HG02642 (cell line): ENCODE results near the gene PFKFB1.
"Not testable (repeated sequence)": the region's sequence is repeated elsewhere in the genome, so short reads cannot be mapped to it uniquely, and the experiment has no call there.

Experiments used
- ATAC-seq: cut with Tn5 transposase; IDR thresholded peaks from one replicate; pipeline ENCODE4 v1.9.1; 2021; ENCODE audit warnings: mild to moderate bottlenecking; ENCODE audit not compliant: unreplicated experiment, poor library complexity

PFKFB1 gene

DNA sequence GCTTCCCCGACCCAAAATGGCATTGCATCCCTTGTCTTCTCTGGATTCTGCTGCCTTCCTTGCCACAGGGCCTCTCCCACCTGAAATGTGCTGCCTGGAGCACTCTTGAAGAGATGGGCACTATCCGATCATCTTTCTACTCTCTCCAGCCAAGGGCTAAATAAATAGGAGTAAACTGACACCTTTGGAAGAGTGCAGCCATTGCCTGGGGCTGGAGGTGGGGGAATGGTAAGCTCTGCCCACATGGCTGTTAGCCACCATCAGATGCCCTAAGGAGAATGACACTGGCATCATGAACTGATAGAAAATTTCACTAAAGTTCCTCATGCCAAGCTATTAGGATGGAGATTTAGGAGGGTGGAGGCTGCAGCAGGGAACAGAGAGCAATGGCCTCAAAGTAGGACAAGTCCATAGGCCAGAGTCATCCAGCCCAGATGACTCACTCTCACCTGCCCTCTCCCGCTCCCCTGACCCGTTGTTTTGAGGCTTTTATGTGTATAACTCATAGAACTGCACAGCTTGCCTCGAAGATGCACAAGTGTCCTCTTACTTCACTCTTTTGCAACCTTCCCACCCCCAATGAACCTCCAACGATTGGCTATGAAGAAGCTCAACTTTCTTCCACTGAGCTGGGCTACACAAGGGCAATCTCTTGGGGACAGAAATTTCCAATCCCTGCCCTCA, 822 bp upstream of the PFKFB1 start:
- ATAC-seq = no peak

DNA sequence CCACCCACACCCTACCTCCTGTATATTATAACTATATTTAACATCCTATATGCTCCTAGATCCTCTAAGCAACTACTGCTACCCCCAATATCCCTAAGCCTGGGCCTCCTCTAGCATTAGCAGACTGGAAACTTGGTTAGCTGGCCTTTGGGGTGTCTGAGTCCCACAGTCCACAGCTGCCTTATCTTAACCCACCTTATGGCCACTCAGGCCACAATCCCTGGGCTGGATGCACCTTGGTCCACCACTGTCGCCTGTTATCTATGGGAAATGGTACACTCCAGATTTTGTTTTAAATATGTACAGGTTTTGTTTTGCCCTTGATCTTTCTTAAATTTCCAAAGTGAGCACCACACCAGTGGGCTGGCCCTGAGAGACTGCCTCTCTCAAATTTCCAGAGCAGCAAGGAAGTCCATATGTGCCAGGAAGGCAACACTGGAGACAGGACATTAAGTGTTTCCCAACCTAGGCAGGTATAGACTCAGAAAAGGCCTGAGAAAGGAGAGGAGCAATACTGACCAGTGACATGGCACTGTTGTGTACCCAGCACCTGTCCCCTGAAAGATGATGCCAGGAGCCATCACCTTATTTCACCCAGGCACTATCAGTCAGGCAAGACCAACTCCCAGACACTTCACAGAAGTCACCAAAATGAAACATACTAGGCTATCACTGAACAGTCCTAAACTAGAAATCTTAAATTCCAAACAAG, 921 bp downstream of the PFKFB1 start:
- ATAC-seq = no peak

DNA sequence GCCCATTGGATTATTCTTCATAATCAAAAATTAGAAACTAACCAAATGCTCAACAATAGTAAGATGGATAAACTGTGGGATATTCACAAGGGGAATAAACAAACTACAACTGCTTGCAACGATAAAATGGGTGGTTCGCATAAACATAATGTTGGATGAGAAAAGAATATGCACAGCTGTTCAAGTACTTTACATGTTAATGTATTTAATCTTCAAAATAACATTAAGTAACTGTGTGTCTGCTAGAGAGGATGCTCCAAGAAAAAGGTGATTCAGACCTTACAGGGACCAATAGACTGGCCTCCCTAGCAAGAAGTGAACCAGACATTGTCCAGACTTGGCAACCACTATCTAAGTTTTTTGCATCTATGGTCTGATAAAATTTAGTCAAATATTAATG, 2.3 kb downstream of the PFKFB1 start:
- no peak for ATAC-seq

DNA sequence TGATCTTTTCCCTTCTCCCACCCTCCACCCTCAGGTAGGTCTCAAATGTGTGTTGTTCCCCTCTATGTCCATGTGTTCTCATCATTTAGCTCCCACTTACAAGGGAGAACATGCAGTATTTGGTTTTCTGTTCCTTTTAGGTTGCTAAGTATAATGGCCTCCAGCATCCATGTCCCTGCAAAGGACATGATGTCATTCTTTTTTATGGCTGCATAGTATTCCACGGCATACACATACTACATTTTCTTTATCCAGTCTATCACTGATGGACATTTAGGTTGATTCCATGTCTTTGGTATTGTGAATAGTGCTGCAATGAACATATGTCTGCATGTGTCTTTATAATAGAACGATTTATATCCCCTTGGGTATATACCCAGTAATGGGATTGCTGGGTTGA, 10.7 kb downstream of the PFKFB1 start:
- ATAC-seq = not testable (repeated sequence)

DNA sequence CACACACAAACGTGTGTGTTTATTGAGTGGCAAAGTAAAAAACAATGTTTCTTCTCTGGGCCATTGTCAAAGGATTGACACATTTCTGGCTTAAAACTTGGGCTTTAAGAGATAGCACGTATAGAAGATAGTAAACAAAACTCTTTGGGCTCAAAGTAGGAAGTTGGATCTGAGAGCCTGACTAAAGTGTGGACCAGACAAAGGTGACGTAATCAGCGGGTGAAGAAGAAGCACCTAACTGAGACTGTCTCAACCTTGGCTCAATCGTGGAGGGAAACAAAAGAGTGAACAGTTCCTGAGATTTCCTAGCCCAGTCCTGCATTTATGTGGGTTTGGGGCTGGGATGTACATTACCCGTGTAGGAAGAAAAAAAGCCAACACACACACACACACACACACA, 13.7 kb downstream of the PFKFB1 start:
- ATAC-seq = no peak

DNA sequence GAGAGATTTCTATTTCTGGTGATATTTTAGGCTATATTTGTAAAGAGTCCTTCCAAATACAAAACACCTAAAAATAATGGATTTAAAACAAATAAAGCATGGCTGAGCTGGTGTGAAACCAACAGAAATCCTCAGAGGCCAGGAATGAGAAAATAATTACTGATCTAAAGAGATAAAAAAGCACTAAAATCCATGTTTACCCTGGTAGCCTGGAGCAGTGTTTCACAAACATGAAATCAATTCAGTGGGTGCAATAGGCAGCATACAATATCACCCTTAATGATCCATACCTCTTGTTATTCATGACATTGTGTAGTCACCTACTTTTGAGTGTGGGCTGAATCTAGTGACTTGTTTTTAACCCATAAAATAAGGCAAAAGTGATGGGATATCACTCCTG, 14.6 kb downstream of the PFKFB1 start:
- ATAC-seq = no peak

DNA sequence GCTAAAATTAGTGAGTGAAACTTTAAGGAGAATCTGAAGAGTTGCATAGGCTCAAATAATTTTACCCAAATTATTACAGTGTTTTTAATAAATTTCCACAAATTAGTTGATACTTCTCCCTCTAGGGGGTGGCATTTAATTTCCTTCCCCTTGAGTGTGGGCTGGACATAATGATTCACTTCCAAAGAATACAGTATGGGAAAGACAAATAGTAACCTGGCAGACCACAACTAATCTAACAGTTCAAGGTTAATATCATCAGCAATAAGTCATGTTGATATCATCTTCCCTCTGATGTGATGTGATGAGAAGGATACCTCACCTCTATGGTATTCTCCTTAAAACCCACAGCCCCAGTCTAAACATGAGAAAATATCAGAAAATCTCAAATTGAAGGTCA, 15.5 kb downstream of the PFKFB1 start:
- ATAC-seq = no peak

DNA sequence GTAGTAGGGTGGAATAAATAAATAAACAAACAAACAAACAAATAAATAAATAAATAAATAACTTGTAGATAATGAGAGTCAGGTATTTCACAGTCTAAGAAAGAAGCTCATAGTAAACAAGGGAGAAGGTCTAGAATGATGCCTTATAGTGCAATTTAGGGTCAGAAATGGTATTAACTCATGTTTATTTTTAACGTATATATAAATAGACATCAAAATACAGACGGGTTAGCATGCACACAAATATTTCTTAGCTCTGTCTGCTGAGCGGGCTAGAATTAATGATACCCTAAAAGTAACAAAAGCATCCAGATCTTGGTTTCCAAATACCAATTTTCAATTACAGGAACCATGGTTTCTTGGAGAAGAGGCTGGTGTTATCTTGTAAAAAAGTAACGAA, 16.6 kb downstream of the PFKFB1 start:
- no peak for ATAC-seq

DNA sequence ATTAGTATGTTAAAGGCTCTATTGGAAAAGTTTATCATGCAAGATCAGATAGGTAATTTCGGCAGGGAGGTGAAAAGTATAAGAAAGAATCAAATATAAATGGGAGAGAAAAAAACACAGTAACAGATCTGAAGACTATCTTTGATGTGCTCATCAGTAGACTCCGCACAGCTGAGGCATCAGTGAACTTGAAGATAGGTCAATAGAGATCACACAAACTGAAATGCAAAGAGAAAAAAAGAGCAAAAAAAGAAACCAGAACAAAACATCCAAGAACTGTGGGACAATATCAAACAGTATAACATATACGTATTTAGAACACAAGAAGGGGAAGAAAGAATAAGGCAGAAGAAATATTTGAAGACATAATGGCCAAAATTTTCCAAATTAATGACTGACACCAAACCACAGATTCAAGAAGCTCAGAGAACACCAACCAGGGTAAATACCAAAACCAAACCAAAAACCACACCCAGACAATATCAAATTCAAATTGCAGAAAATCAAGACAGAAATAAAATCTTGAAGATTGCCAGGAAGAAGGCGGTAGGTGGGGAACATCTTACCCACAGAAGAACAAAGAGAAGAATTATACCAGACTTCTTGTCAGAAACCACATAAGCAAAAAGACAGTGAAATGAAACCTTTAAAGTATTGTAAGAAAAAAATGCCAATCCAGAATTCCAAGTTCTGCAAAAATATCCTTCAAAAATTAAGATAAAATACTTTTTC, 29.1 kb downstream of the PFKFB1 start:
- no peak for ATAC-seq

DNA sequence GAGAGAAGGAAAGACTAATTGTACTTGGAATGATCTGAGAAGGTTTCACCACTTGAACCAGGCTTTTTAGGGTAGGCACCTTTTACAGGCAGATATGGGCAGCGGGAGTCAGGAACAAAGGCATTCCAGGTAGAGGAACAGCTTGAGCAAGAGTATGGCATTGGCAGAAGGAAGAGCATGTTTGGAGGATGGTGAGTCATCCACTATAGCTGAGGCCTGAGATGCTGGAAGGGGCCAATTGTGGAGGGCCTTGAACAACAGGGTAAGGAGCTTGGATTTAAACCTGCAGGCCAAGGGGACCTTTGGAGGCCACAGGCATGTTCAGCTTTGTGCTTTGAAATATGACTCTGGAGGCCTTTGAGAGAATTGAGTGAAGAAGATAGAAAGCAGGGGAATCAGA, 32.2 kb downstream of the PFKFB1 start:
- ATAC-seq = no peak

DNA sequence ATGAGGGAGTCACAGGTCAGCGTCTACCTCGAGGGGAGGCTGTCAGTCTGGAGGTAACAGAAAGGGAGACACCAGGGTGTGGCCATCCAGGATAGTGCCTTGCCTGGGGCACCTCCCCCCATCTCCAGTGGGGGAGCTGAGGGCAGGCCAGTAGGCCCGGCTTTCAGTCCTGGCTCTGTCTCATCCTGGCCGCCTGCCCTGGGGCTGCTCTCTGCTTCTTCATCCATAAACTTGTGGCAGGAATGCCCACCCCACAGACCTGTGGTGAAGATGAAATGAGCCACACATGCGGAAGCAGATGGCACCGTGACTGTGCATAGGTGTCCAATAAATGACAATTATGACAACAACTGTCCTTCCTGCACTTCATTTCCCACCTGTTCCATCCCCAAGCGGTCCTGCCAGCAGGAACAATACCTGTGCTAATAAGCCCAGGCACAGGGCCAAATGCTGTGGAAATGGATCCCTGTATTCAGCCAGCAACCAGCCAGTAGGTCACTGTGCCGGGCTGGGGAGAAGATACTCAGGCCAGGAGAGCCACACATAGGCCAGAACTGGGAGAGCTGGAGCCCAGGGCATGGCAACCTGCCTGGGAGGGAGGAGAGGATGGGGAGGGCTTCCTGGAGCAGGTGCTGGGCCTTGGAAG, 43.1 kb downstream of the PFKFB1 start:
- ATAC-seq = no peak

DNA sequence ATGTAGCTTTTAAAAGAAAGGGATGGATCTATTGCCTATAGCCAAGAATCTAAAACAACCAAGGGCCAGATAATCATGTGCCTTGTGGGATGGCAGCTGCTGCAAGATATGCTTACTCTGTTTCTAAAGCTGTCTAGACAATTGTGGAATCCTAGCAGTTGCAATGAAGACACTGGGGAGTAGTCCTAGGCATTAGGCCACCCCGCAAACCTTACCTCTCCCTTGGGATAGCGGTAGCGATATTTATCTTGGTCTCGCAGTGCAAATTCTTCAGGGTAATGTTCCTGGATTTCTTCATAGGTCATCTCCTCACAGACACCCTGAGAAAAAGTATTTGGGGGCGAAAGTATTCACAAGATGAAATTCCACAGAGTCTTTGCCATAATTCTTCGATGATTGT, 48.8 kb downstream of the PFKFB1 start:
- ATAC-seq = no peak

DNA sequence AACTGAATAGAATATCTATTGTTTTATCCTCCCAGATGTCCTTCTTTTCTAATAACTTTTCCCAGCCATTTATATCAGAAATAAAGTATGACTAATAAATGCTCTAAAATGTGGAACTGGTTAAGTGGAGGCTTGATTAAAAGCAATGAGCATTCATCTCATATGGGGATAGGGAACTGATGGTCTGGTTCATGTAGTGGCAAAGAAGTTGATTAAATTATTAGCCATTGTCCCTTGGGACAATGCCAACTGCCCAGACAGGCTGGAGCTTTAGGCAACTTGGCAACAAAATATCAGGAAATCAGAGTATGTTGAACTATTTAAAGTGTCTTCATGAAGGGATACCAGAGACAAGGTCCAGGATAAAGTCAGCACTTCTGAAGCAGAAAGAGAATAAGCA, 49.2 kb downstream of the PFKFB1 start:
- ATAC-seq = no peak

DNA sequence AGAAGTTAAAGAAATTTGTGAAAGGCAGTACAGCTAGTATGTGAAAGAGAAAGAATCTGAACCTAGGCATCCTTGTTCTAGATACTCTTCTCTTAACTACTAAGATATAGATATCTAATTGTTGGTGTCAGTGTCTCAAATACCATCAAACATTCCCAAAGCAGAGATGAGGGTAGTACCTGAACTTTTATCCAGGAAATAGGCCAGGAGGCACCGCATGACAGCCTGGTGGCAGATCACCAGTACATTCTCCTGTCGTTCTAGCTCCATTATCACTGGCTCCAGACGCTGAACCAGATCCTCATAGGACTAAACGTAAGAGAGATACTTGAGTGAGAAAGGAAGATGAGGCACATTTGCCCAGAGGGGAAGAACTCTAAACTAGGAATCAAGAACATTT, 56.6 kb downstream of the PFKFB1 start:
- ATAC-seq = no peak

DNA sequence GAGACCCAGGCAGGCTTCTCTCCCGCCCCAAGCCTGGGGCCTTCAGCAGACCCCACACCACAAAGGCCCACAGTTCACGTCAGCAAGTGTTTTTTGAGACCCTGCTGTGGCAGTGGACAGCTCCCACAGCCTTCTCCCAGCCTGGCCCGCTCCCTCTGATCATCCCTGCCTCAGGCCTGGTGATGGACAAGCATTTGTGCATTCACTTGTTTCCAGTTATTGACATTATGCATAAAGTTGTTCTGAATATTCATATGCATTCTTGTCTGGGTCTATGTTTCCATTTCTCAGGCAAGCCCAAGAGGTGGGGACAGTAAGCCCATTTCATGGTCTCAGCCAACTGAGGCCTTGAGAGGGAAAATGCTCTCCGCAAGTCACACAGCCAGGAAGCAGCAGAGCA, 58.7 kb downstream of the PFKFB1 start:
- no peak for ATAC-seq

DNA sequence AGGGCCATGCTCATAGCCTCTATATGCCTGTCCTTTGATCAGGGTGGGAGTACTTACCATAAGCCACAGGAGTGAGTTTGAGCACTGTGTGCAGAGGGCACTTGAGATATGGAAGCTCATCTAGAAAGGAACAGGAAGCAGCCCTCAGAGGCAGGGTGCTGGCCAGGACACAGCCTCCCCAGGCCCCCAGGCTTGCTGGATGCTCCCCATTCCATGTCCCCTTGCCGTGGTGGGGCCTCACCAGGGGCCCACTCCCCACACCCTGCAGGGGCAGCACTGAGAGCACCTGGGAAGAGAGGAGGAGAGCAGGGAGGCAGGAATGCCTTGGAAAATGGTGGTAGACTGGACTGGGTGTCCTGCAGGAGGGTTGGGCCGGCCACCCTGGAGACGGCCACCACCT, 59.1 kb downstream of the PFKFB1 start:
- ATAC-seq = no peak

DNA sequence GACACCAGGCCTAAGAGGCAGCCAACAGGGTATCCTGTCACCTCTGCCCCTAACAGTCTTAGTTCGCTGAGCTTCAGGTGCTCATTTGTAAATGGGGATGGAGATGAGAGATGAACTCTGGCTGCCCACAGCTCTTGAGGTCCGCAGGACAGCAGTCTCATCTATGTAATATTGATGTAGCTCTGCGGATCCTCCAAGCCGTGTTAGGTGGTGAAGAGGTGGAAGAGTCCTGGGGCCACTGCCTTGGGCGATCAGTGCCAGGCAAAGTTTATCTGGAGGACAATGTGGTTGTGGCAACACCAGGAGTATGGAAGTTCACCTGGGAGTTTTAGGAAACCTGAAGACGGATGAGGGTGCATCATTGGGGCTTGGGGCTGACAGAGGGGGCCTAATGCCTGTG, 59.9 kb downstream of the PFKFB1 start:
- ATAC-seq = no peak

DNA sequence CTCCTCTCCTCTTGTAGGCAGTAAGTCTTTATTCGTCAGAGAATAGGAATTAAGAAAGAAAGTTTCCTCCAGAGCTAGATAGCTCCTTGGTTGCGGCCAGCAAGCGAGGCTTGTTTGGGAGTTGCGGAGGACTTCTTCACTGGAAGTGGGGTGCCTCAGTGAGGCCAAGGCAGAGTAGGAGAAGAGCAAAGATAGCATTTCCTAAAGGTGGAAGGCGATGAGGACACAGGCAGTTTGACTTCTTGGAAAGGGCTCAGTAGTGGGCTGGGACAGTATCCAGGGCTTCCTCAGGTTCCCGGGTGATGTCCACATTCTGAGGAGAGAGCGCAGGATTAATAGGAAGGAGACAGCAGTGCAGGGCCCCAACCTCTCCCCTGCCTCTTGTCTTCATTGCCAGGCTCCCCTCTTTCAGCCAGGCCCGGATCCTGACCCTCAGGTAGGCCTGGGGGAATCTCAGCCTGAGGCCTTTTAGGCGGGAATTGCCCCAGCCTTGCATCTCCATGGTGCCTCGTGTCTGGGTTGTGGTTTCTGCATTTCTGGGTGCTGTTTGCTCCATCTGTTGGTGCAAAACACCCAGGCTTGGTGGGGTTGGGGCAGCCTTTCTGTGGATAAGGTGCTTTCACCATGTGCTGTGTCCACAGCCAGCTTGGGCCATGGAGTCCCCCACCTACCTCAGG, 60.7 kb downstream of the PFKFB1 start:
- ATAC-seq = no peak

DNA sequence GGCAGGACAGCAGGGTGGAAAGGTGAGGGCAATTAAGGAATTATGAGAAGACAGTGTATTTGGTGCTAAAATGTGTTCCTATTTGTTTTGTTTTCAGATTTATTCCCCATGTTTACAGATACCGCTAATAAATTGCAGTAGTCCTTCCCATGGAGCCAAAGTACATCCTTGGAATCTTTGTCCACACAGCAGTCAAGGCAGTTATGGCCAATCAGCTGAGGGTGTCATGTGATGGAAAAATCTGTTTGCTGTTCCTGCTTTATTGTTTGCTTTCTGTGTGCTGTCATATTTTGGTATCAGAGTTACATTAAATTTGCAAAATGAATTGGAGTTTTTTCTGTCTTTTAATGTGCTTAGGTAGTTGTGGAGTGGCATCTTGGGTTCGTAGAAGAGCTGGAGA, 62.9 kb downstream of the PFKFB1 start:
- no peak for ATAC-seq

DNA sequence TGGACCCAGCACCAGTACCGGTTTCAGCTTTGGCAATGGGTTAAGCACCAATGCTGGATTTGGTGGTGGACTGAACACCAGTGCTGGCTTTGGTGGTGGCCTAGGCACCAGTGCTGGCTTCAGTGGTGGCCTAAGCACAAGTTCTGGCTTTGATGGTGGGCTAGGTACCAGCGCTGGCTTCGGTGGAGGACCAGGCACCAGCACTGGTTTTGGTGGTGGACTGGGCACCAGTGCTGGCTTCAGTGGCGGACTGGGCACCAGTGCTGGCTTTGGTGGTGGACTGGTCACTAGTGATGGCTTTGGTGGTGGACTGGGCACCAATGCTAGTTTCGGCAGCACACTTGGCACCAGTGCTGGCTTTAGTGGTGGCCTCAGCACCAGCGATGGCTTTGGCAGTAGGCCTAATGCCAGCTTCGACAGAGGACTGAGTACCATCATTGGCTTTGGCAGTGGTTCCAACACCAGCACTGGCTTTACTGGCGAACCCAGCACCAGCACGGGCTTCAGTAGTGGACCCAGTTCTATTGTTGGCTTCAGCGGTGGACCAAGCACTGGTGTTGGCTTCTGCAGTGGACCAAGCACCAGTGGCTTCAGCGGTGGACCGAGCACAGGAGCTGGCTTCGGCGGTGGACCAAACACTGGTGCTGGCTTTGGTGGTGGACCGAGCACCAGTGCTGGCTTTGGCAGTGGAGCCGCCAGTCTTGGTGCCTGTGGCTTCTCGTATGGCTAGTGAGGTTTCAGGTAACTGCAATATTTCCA, 63.5 kb downstream of the PFKFB1 start:
- ATAC-seq = no peak
